Osteoblast (primary cell): ENCODE measurements around the gene FYTTD1. TPM values are rescaled to one million over a fixed set of nuclear protein-coding genes. Genes with fewer than 3 reads are reported as not detected.
A peak's percentile ranks its signal among the peaks of the same experiment; 100 is the strongest.

Source experiments
- DNase-seq: peaks from one replicate; pipeline ENCODE4 v3.0.0; 2011; ENCODE audit warnings: low spot score, mixed read lengths; ENCODE audit not compliant: insufficient read length; ENCODE audit errors: missing footprints
- H2AFZ ChIP-seq: 2 replicates; pipeline ENCODE4 v1.6.0; 2011; ENCODE audit warnings: mild to moderate bottlenecking, low read length
- H3K27ac ChIP-seq: 2 replicates; pipeline ENCODE4 v1.5.1; 2011; ENCODE audit warnings: mild to moderate bottlenecking, low read depth, low read length, moderate library complexity
- H3K27me3 ChIP-seq: 2 replicates; pipeline ENCODE4 v1.6.0; 2012; ENCODE audit warnings: mild to moderate bottlenecking, control low read depth, inconsistent platforms, low read length, moderate library complexity; ENCODE audit not compliant: insufficient read depth
- H3K36me3 ChIP-seq: 2 replicates; pipeline ENCODE4 v1.5.1; 2011; ENCODE audit warnings: mild to moderate bottlenecking, low read length, control low read depth, moderate library complexity; ENCODE audit not compliant: insufficient read depth
- H3K4me1 ChIP-seq: 2 replicates; pipeline ENCODE4 v1.5.1; 2011; ENCODE audit warnings: mild to moderate bottlenecking, low read length, control low read depth, moderate library complexity; ENCODE audit not compliant: insufficient read depth
- H3K4me2 ChIP-seq: 2 replicates; pipeline ENCODE4 v1.6.0; 2011; ENCODE audit warnings: mild to moderate bottlenecking, low read length; ENCODE audit not compliant: insufficient read depth
- H3K4me3 ChIP-seq: fragments of 200-600 bp; sonication (generic); 3 replicates; pipeline ENCODE4 v1.5.1; 2012; ENCODE audit warnings: mild to moderate bottlenecking, low read length, inconsistent platforms; ENCODE audit not compliant: insufficient read depth
- H3K79me2 ChIP-seq: 2 replicates; pipeline ENCODE4 v1.6.0; 2012; ENCODE audit warnings: mild to moderate bottlenecking, low read length, control low read depth, inconsistent platforms; ENCODE audit not compliant: insufficient read depth
- H3K9me3 ChIP-seq: 2 replicates; pipeline ENCODE4 v1.5.1; 2011; ENCODE audit warnings: low read depth, low read length, control low read depth
- H4K20me1 ChIP-seq: 2 replicates; pipeline ENCODE4 v1.6.0; 2012; ENCODE audit warnings: mild to moderate bottlenecking, low read length, control low read depth; ENCODE audit not compliant: insufficient read depth
- total RNA-seq: library from RNA; depleted of rRNA; stranded (reverse); fragments of >200 nt; gene quantifications from 2 replicates; pipeline ENCODE4 v1.2.3, GENCODE V29; 2012
- TF ChIP-seq, protein P1 (sequence below): IDR thresholded peaks from 2 replicates; pipeline ENCODE4 v1.5.1; 2011; ENCODE audit warnings: mild to moderate bottlenecking, low read depth, low read length, moderate library complexity; ENCODE audit errors: extremely low read depth

Gene FYTTD1
- total RNA-seq, 1 donor: 42.0 TPM

DNA sequence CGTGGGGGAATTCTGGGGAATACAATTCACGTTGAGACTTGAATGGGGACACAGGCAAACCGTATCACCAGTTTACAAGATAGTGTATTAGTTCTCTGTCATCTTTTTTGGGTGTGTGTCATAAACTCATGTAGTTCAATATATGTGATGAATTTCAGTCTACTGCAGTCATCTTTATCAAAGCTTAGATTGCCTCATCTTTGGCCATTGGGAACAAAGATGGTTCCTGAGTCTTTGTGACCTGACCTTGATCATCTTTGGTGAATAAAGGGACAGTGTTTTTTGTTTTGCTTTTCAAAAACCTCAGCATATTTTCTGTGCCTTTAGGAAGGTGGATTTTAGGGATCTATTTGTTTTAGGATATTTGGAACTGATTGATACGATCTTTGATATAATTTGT, 64.7 kb downstream of the FYTTD1 start:
- H3K36me3 ChIP-seq: peaks cover 3% of the 10 kb centered on the region
- TF ChIP-seq, protein P1, sequence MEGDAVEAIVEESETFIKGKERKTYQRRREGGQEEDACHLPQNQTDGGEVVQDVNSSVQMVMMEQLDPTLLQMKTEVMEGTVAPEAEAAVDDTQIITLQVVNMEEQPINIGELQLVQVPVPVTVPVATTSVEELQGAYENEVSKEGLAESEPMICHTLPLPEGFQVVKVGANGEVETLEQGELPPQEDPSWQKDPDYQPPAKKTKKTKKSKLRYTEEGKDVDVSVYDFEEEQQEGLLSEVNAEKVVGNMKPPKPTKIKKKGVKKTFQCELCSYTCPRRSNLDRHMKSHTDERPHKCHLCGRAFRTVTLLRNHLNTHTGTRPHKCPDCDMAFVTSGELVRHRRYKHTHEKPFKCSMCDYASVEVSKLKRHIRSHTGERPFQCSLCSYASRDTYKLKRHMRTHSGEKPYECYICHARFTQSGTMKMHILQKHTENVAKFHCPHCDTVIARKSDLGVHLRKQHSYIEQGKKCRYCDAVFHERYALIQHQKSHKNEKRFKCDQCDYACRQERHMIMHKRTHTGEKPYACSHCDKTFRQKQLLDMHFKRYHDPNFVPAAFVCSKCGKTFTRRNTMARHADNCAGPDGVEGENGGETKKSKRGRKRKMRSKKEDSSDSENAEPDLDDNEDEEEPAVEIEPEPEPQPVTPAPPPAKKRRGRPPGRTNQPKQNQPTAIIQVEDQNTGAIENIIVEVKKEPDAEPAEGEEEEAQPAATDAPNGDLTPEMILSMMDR: no peak
- no peak for DNase-seq
- H2AFZ ChIP-seq: no peak overlapping the region
- H3K79me2 ChIP-seq: peaks cover 90% of the 10 kb centered on the region
- H3K27me3 ChIP-seq: no peaks in the 10 kb centered on the region
- H3K27ac ChIP-seq: no peak overlapping the region
- H3K9me3 ChIP-seq: no peaks in the 10 kb centered on the region
- H3K4me2 ChIP-seq: no peak overlapping the region
- peaks cover 26% of the 10 kb centered on the region for H3K4me1 ChIP-seq
- H4K20me1 ChIP-seq: peaks cover 21% of the 10 kb centered on the region
- H3K4me3 ChIP-seq: no peak overlapping the region

DNA sequence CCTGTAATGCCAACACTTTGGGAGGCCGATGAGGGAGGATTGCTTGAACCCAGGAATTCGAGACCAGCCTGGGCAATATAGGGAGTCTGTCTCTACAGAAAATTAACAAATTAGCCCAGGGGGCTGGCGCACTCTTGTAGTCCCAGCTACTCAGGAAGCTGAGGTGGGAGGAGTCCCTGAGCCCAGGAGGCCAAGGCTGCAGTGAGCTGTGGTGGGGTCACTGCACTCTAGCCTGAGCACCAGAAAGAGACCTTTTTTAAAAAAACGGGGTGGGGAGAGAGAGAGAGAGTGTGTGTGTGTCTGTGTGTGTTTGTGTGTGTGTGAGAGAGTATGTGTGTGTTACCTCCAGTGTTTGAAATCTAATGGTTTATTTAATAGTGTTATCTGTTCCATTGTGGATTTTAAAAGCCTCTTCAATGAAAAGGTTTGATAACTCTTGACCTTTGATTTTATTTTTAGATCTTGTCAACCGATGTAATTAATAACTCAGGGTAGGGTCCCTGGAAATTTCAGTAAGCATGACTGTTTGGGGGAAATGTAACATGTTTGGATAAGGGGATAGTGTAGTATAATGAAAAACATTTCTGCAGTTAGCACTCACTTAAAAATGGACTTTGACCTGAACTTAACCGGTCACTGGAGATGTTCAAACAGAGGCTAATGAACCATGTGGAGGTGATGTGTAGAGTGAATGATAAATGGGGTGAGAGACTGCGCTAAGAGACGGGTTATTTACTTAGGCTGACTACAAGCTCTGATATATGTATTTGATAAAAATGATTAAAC, 71.1 kb downstream of the FYTTD1 start:
- DNase-seq: peak; percentile 26
- TF ChIP-seq, protein P1: no peak
- Histone ChIP-seq H3K27ac (no peak overlapping the region), H3K4me3 (no peak overlapping the region), H3K36me3 (peaks cover 24% of the 10 kb centered on the region), H3K9me3 (no peaks in the 10 kb centered on the region), H3K27me3 (no peaks in the 10 kb centered on the region), H3K79me2 (peaks cover 54% of the 10 kb centered on the region), H2AFZ (no peak overlapping the region), H4K20me1 (peaks cover 10% of the 10 kb centered on the region), H3K4me1 (peaks cover 14% of the 10 kb centered on the region), H3K4me2 (no peak overlapping the region)

DNA sequence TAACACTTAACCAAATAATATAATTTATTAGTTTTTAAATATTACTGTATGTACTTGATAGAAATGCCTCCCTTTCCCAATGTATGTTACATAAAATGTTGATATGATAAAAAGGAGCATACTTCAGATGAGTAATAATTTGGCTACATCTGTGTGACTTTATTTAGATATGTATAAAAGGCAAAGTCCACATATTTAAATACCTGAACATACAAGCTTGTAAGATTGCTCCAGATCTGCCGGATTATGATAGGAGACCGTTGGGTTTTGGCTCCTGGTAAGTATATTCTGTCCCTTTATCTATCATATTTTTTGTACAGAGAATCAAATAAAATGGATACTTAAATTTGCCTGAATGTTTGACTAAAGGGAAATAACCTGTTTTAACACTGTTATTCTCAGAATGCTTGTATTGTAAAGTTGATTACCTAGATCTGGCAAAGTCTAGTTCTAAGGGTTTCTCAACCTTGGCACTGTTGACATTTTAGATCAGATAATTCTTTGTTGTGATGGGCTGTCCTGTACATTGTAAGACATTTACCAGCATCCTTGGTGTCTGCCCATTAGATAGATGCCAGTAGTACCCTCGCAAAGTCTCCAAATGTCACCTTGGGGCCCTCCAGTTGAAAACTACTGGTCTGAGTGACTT, 79.8 kb downstream of the FYTTD1 start:
- Histone ChIP-seq H2AFZ (no peak overlapping the region), H4K20me1 (peaks cover 4% of the 10 kb centered on the region), H3K4me1 (peaks cover 5% of the 10 kb centered on the region), H3K9me3 (no peaks in the 10 kb centered on the region), H3K4me3 (no peak overlapping the region), H3K4me2 (no peak overlapping the region), H3K27me3 (no peaks in the 10 kb centered on the region), H3K79me2 (peaks cover 14% of the 10 kb centered on the region), H3K36me3 (peaks cover 71% of the 10 kb centered on the region), H3K27ac (no peak overlapping the region)
- TF ChIP-seq, protein P1: no peak
- peak; percentile 17 for DNase-seq

DNA sequence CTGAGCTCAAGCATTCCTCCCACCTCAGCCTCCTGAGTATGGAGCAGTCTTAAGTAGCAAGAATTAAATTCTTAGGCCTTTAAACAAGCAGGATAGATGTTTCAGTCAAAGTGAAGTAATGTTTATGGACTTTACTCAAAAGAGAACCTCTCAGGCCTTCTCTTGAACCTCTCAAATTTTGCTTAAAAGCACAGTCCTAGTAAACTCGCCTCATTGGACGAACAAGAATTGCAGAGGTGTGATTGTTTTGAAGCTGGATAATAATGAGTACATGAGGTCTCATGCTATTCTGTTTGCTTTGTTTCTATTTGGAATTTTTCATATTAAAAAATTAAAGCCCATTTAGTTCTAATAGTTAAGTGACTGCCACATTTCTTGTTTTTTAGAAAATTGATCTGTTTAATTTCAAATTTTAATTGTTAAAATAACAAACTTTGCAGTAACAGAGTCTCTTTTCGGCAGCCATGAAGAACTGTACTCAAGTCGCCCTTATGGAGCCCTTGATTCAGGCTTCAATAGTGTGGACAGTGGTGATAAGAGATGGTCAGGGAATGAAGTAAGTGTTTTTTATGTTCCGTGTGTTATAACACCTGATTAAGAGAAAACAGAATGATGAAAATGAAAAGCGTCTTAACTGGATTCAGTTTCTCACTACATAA, 80.8 kb downstream of the FYTTD1 start:
- peaks cover 14% of the 10 kb centered on the region for H3K79me2 ChIP-seq
- no peak overlapping the region for H3K27ac ChIP-seq
- no peak overlapping the region for H3K4me3 ChIP-seq
- no peaks in the 10 kb centered on the region for H3K9me3 ChIP-seq
- DNase-seq: no peak
- TF ChIP-seq, protein P1: no peak
- H2AFZ ChIP-seq: no peak overlapping the region
- no peaks in the 10 kb centered on the region for H3K4me1 ChIP-seq
- no peak overlapping the region for H3K4me2 ChIP-seq
- no peaks in the 10 kb centered on the region for H4K20me1 ChIP-seq
- H3K27me3 ChIP-seq: no peaks in the 10 kb centered on the region
- H3K36me3 ChIP-seq: peaks cover 73% of the 10 kb centered on the region
